Measurements from ENCODE around the gene HSD3B7. TPM values are rescaled to one million over a fixed set of nuclear protein-coding genes. Genes with fewer than 3 reads are reported as not detected.

HSD3B7 gene
- polyA plus RNA-seq, 1 donor (not counting 4 experiments of a cell fraction or from before 2014, with no cell fraction given): 2.0 TPM

DNA sequence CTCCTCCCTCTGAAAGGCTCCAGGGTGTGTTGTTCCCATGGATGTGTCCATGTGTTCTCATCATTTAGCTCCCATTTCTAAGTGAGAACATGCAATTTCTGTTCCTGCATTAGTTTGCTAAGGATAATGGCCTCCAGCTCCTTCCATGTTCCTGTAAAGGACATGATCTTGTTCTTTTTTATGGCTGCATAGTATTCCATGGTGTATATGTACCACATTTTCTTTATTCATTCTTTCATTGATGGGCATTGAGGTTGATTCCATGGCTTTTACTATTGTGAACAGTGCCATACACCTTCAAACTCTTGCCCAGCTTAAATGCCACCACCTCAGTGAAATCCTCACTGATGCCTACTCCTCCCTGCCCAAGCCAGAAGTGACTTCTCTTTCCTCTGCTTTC, 40.7 kb upstream of the HSD3B7 start:
- FAIRE-seq (no peak), DNase-seq (ENCODE audit: low read depth, low spot score) (no peak)
- no peaks in the 10 kb centered on the region for H4K20me1 ChIP-seq (ENCODE audit: control insufficient read depth, extremely low read depth, insufficient read depth, low read length)
- TF ChIP-seq EZH2 (IDR thresholded peaks at IDR 0.05; ENCODE audit: low read length): no peak
- TF ChIP-seq, protein P1, sequence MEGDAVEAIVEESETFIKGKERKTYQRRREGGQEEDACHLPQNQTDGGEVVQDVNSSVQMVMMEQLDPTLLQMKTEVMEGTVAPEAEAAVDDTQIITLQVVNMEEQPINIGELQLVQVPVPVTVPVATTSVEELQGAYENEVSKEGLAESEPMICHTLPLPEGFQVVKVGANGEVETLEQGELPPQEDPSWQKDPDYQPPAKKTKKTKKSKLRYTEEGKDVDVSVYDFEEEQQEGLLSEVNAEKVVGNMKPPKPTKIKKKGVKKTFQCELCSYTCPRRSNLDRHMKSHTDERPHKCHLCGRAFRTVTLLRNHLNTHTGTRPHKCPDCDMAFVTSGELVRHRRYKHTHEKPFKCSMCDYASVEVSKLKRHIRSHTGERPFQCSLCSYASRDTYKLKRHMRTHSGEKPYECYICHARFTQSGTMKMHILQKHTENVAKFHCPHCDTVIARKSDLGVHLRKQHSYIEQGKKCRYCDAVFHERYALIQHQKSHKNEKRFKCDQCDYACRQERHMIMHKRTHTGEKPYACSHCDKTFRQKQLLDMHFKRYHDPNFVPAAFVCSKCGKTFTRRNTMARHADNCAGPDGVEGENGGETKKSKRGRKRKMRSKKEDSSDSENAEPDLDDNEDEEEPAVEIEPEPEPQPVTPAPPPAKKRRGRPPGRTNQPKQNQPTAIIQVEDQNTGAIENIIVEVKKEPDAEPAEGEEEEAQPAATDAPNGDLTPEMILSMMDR (optimal IDR thresholded peaks at IDR 0.05 in 1 of 3, IDR thresholded peaks at IDR 0.05 in 1 of 3, conservative IDR thresholded peaks at IDR 0.05 in 1 of 3; ENCODE audit: extremely low read depth in 1 of 3, insufficient read depth in 2 of 3, low read length in 3 of 3): no peak
- H3K4me1 ChIP-seq (ENCODE audit: control insufficient read depth, extremely low read depth, insufficient read depth, low read length): peaks cover 27% of the 10 kb centered on the region
- dilution Hi-C loops (cut with MboI; ENCODE audit: extremely low pct_ligation_motif_present, low sequenced_read_pairs): no loop called here
- H3K9ac ChIP-seq (ENCODE audit: control insufficient read depth, extremely low read depth, insufficient read depth, low read length): no peak overlapping the region
- no peak overlapping the region for H3K4me3 ChIP-seq (ENCODE audit: control insufficient read depth in 2 of 3, extremely low read depth in 1 of 3, insufficient read depth in 2 of 3, low read depth in 1 of 3, low read length in 3 of 3)
- no peaks in the 10 kb centered on the region for H3K9me1 ChIP-seq (ENCODE audit: control insufficient read depth, extremely low read depth, insufficient read depth, low read length)
- peaks cover 20 to 24% of the 10 kb centered on the region in 2 experiments for H3K36me3 ChIP-seq (ENCODE audit: control insufficient read depth in 2 of 2, extremely low read depth in 1 of 2, insufficient read depth in 2 of 2, low read length in 2 of 2)
- peaks cover 5% of the 10 kb centered on the region for H3K79me2 ChIP-seq (ENCODE audit: control insufficient read depth, insufficient read depth, low read length)
- no peak overlapping the region for H3K27ac ChIP-seq (ENCODE audit: control insufficient read depth, insufficient read depth, low read length)
- no peaks in the 10 kb centered on the region for H3K27me3 ChIP-seq (ENCODE audit: control insufficient read depth, extremely low read depth, insufficient read depth, low read length)
- H3K9me3 ChIP-seq (ENCODE audit: control insufficient read depth, low read depth, low read length): no peaks in the 10 kb centered on the region
- H2AFZ ChIP-seq (ENCODE audit: control insufficient read depth, low read length): no peak overlapping the region
- no peak overlapping the region for H3K4me2 ChIP-seq (ENCODE audit: control insufficient read depth, extremely low read depth, insufficient read depth, low read depth, low read length)

GRCh38 chr16:30946671-30947540, 38.1 kb upstream of the HSD3B7 start:
- Histone ChIP-seq H3K4me3 (ENCODE audit: control insufficient read depth in 2 of 3, extremely low read depth in 1 of 3, insufficient read depth in 2 of 3, low read depth in 1 of 3, low read length in 3 of 3) (no peak overlapping the region), H3K4me2 (ENCODE audit: control insufficient read depth, extremely low read depth, insufficient read depth, low read depth, low read length) (no peak overlapping the region), H3K9me3 (ENCODE audit: control insufficient read depth, low read depth, low read length) (no peaks in the 10 kb centered on the region), H3K9ac (ENCODE audit: control insufficient read depth, extremely low read depth, insufficient read depth, low read length) (no peak overlapping the region), H3K36me3 (ENCODE audit: control insufficient read depth in 2 of 2, extremely low read depth in 1 of 2, insufficient read depth in 2 of 2, low read length in 2 of 2) (peaks cover 20 to 21% of the 10 kb centered on the region in 2 experiments), H2AFZ (ENCODE audit: control insufficient read depth, low read length) (no peak overlapping the region), H3K27ac (ENCODE audit: control insufficient read depth, insufficient read depth, low read length) (no peak overlapping the region), H4K20me1 (ENCODE audit: control insufficient read depth, extremely low read depth, insufficient read depth, low read length) (no peaks in the 10 kb centered on the region), H3K9me1 (ENCODE audit: control insufficient read depth, extremely low read depth, insufficient read depth, low read length) (no peaks in the 10 kb centered on the region), H3K79me2 (ENCODE audit: control insufficient read depth, insufficient read depth, low read length) (no peaks in the 10 kb centered on the region), H3K4me1 (ENCODE audit: control insufficient read depth, extremely low read depth, insufficient read depth, low read length) (peaks cover 22% of the 10 kb centered on the region), H3K27me3 (ENCODE audit: control insufficient read depth, extremely low read depth, insufficient read depth, low read length) (no peaks in the 10 kb centered on the region)
- dilution Hi-C loops (cut with MboI; ENCODE audit: extremely low pct_ligation_motif_present, low sequenced_read_pairs): no loop called here
- no peak for TF ChIP-seq EZH2 (IDR thresholded peaks at IDR 0.05; ENCODE audit: low read length)
- TF ChIP-seq, protein P1 (optimal IDR thresholded peaks at IDR 0.05 in 1 of 3, IDR thresholded peaks at IDR 0.05 in 1 of 3, conservative IDR thresholded peaks at IDR 0.05 in 1 of 3; ENCODE audit: extremely low read depth in 1 of 3, insufficient read depth in 2 of 3, low read length in 3 of 3): no peak
- DNase-seq (ENCODE audit: low read depth, low spot score) (no peak), FAIRE-seq (no peak)
